Measurements from ENCODE around the gene GATA3. TPM values are rescaled to one million over a fixed set of nuclear protein-coding genes. Genes with fewer than 3 reads are reported as not detected.

Gene GATA3
- total RNA-seq, 1 donor from 2014 or later = 0.53 TPM

Other genes with a start within 250 kb of the GATA3 start
- gene TAF3, start 236.2 kb upstream of the GATA3 start, total RNA-seq = 1.6 and 2.4 TPM in 2 replicates

All from pulmonary artery endothelial cell (primary cell).